Stimulated activated naive CD8-positive, alpha-beta T cell treated with anti-CD3 and anti-CD28 coated beads, Interleukin-15, amount 100 ng/mL, for 72 hours (primary cell): ENCODE data around the gene SLC6A8.
"Not testable (repeated sequence)": the region's sequence is repeated elsewhere in the genome, so short reads cannot be mapped to it uniquely, and the experiment has no call there.

Source experiments
- ATAC-seq: fragments of 150-1000 bp; cut with Tn5 transposase; 2 replicates; pipeline ENCODE4 v1.10.0; 2021; ENCODE audit warnings: mild to moderate bottlenecking, moderate library complexity
- DNase-seq, 2 donors: peaks; one replicate each; pipeline ENCODE4 v3.0.0; 2021 to 2022
- H3K27ac Mint-ChIP-seq, 2 donors: one replicate each; pipeline ENCODE4 v1.8.0; 2022; ENCODE audit warnings: mild to moderate bottlenecking in 2 of 2, mixed read lengths in 2 of 2, moderate library complexity in 2 of 2
- H3K27me3 Mint-ChIP-seq: one replicate; pipeline ENCODE4 v1.8.0; 2022; ENCODE audit warnings: mixed read lengths
- H3K4me1 Mint-ChIP-seq: one replicate; pipeline ENCODE4 v1.8.0; 2022; ENCODE audit warnings: mild to moderate bottlenecking, mixed read lengths
- H3K4me3 Mint-ChIP-seq, 2 donors: one replicate each; pipeline ENCODE4 v1.8.0; 2022; ENCODE audit warnings: mild to moderate bottlenecking in 2 of 2, mixed read lengths in 2 of 2, moderate library complexity in 1 of 2
- H3K9me3 Mint-ChIP-seq, 2 donors: one replicate each; pipeline ENCODE4 v1.8.0; 2022; ENCODE audit warnings: mixed read lengths in 2 of 2

Gene SLC6A8

GRCh38 chrX:153667281-153667955, 20.3 kb upstream of the SLC6A8 start:
- Mint-ChIP-seq H3K4me3 (peak overlapping the region; percentile 73 to 87), H3K27me3 (peaks cover 38% of the 10 kb centered on the region), H3K9me3 (no peaks in the 10 kb centered on the region), H3K27ac (peak overlapping the region in 1 of 2 donors; percentile 37), H3K4me1 (peaks cover 13% of the 10 kb centered on the region)
- ATAC-seq (peak; percentile 10), DNase-seq (no peak)

GRCh38 chrX:153667956-153668396, 19.8 kb upstream of the SLC6A8 start:
- Mint-ChIP-seq H3K27me3 (peaks cover 38% of the 10 kb centered on the region), H3K9me3 (no peaks in the 10 kb centered on the region), H3K4me1 (peaks cover 12% of the 10 kb centered on the region), H3K4me3 (peak overlapping the region; percentile 73 to 87), H3K27ac (peak overlapping the region in 1 of 2 donors; percentile 37)
- DNase-seq, result peak; percentile 76
- ATAC-seq, result peak; percentile 82

GRCh38 chrX:153668423-153669173, 19.1 kb upstream of the SLC6A8 start:
- DNase-seq, result no peak
- Mint-ChIP-seq H3K4me3 (no peak overlapping the region), H3K27me3 (peaks cover 40% of the 10 kb centered on the region), H3K27ac (no peak overlapping the region), H3K9me3 (no peaks in the 10 kb centered on the region), H3K4me1 (peaks cover 12% of the 10 kb centered on the region)
- ATAC-seq, result no peak

- Mint-ChIP-seq H3K4me1 (peaks cover 16% of the 10 kb centered on the region), H3K27me3 (peaks cover 47% of the 10 kb centered on the region), H3K27ac (no peak overlapping the region), H3K9me3 (no peaks in the 10 kb centered on the region), H3K4me3 (no peak overlapping the region)
- DNase-seq (peak; percentile 40 to 49), ATAC-seq (peak; percentile 54)
Observed at GRCh38 chrX:153669174-153669890, 18.4 kb upstream of the SLC6A8 start.

- H3K27ac Mint-ChIP-seq, result no peak overlapping the region
- peaks cover 52% of the 10 kb centered on the region for H3K27me3 Mint-ChIP-seq
- H3K4me3 Mint-ChIP-seq, result no peak overlapping the region
- DNase-seq, result no peak
- H3K9me3 Mint-ChIP-seq, result no peaks in the 10 kb centered on the region
- no peak for ATAC-seq
- H3K4me1 Mint-ChIP-seq, result peaks cover 18% of the 10 kb centered on the region
Observed at GRCh38 chrX:153669901-153670731, 17.6 kb upstream of the SLC6A8 start.

- Mint-ChIP-seq H3K27ac (no peak overlapping the region), H3K4me1 (peaks cover 18% of the 10 kb centered on the region), H3K4me3 (no peak overlapping the region), H3K27me3 (peaks cover 45% of the 10 kb centered on the region), H3K9me3 (no peaks in the 10 kb centered on the region)
- ATAC-seq (no peak), DNase-seq (no peak)
Observed at GRCh38 chrX:153670748-153671588, 16.8 kb upstream of the SLC6A8 start.

- no peak overlapping the region for H3K4me3 Mint-ChIP-seq
- no peak for ATAC-seq
- H3K27me3 Mint-ChIP-seq, result peaks cover 39% of the 10 kb centered on the region
- peaks cover 18% of the 10 kb centered on the region for H3K4me1 Mint-ChIP-seq
- no peaks in the 10 kb centered on the region for H3K9me3 Mint-ChIP-seq
- H3K27ac Mint-ChIP-seq, result no peak overlapping the region
- DNase-seq, result no peak
Observed at GRCh38 chrX:153671589-153672530, 15.9 kb upstream of the SLC6A8 start.

- Mint-ChIP-seq H3K27ac (no peak overlapping the region), H3K4me1 (peaks cover 11% of the 10 kb centered on the region), H3K27me3 (peaks cover 32% of the 10 kb centered on the region), H3K9me3 (no peaks in the 10 kb centered on the region), H3K4me3 (peak overlapping the region; percentile 12 to 54)
- DNase-seq, result no peak
- ATAC-seq, result no peak
Observed at GRCh38 chrX:153672531-153673427, 14.9 kb upstream of the SLC6A8 start.

- DNase-seq (no peak), ATAC-seq (no peak)
- H3K4me3 Mint-ChIP-seq, result peak within 1 kb of the TSS; percentile 52 to 59
- peaks cover 6% of the 10 kb centered on the region for H3K4me1 Mint-ChIP-seq
- H3K27ac Mint-ChIP-seq, result no peak within 1 kb of the TSS
- H3K27me3 Mint-ChIP-seq, result peaks cover 30% of the 10 kb centered on the region
- H3K9me3 Mint-ChIP-seq, result no peaks in the 10 kb centered on the region
Observed at GRCh38 chrX:153673428-153674218, 14.1 kb upstream of the SLC6A8 start, which contains the start of gene PNCK. PNCK (minus strand) TSS chrX:153673813; CDS start chrX:153673076, 737 bp downstream.

- Mint-ChIP-seq H3K9me3 (no peaks in the 10 kb centered on the region), H3K4me1 (peaks cover 6% of the 10 kb centered on the region), H3K27me3 (peaks cover 30% of the 10 kb centered on the region), H3K27ac (no peak overlapping the region), H3K4me3 (peak overlapping the region; percentile 52 to 59)
- DNase-seq (no peak), ATAC-seq (no peak)
Observed at GRCh38 chrX:153674219-153674851, 13.4 kb upstream of the SLC6A8 start.

- peaks cover 10% of the 10 kb centered on the region for H3K27me3 Mint-ChIP-seq
- H3K9me3 Mint-ChIP-seq, result no peaks in the 10 kb centered on the region
- H3K27ac Mint-ChIP-seq, result no peak overlapping the region
- no peaks in the 10 kb centered on the region for H3K4me1 Mint-ChIP-seq
- no peak overlapping the region for H3K4me3 Mint-ChIP-seq
- ATAC-seq (no peak), DNase-seq (no peak)
Observed at GRCh38 chrX:153681175-153681574, 6.6 kb upstream of the SLC6A8 start.

- H3K27me3 Mint-ChIP-seq, result peaks cover 17% of the 10 kb centered on the region
- H3K27ac Mint-ChIP-seq, H3K4me1 Mint-ChIP-seq, H3K4me3 Mint-ChIP-seq, DNase-seq, ATAC-seq, H3K9me3 Mint-ChIP-seq: not testable (repeated sequence)
Observed at GRCh38 chrX:153683486-153683885, 4.2 kb upstream of the SLC6A8 start.
